HG03571 (cell line): ENCODE data around the gene USP17L30.
"Not testable (repeated sequence)": the region's sequence is repeated elsewhere in the genome, so short reads cannot be mapped to it uniquely, and the experiment has no call there.

ENCODE experiments used
- ATAC-seq: cut with Tn5 transposase; IDR thresholded peaks from one replicate; pipeline ENCODE4 v1.9.1; 2021; ENCODE audit not compliant: unreplicated experiment

USP17L30 gene

GRCh38 chr4:9362829-9363228 lies at the start of gene USP17L30:
TSS of gene USP17L30 (plus strand) at chr4:9363129. CDS start at chr4:9363129, 0 bp downstream.
- ATAC-seq = not testable (repeated sequence)

- not testable (repeated sequence) for ATAC-seq
Measured at GRCh38 chr4:9324191-9324590, 38.7 kb upstream of the USP17L30 start.

GRCh38 chr4:9324865-9325264 lies 38.1 kb upstream of the USP17L30 start, which contains the start of gene USP17L24:
TSS of gene USP17L24 (plus strand) at chr4:9325165. CDS start at chr4:9325165, 0 bp downstream.
- ATAC-seq = not testable (repeated sequence)

GRCh38 chr4:9329611-9330010 lies 33.3 kb upstream of the USP17L30 start, which contains the start of gene USP17L25:
TSS of gene USP17L25 (plus strand) at chr4:9329911. CDS start at chr4:9329911, 0 bp downstream.
- ATAC-seq = not testable (repeated sequence)

- ATAC-seq = not testable (repeated sequence)
Measured at GRCh38 chr4:9334358-9334757, 28.6 kb upstream of the USP17L30 start, which contains the start of gene USP17L26. TSS of gene USP17L26 (plus strand) at chr4:9334658. CDS start at chr4:9334658, 0 bp downstream.

- ATAC-seq = not testable (repeated sequence)
Measured at GRCh38 chr4:9339103-9339502, 23.8 kb upstream of the USP17L30 start, which contains the start of gene USP17L5. TSS of gene USP17L5 (plus strand) at chr4:9339403. CDS start at chr4:9339403, 0 bp downstream.

GRCh38 chr4:9343848-9344247 lies 19.1 kb upstream of the USP17L30 start, which contains the start of gene USP17L27:
TSS of gene USP17L27 (plus strand) at chr4:9344148. CDS start at chr4:9344148, 0 bp downstream.
- ATAC-seq = not testable (repeated sequence)

- ATAC-seq = not testable (repeated sequence)
Measured at GRCh38 chr4:9348593-9348992, 14.3 kb upstream of the USP17L30 start, which contains the start of gene USP17L28. TSS of gene USP17L28 (plus strand) at chr4:9348893. CDS start at chr4:9348893, 0 bp downstream.

GRCh38 chr4:9350866-9351265 lies 12.1 kb upstream of the USP17L30 start:
- ATAC-seq = not testable (repeated sequence)

GRCh38 chr4:9353338-9353737 lies 9.6 kb upstream of the USP17L30 start, which contains the start of gene USP17L29:
TSS of gene USP17L29 (plus strand) at chr4:9353638. CDS start at chr4:9353638, 0 bp downstream.
- not testable (repeated sequence) for ATAC-seq

- ATAC-seq = not testable (repeated sequence)
Measured at GRCh38 chr4:9379881-9380280, 17.0 kb downstream of the USP17L30 start.

GRCh38 chr4:9381012-9381534 lies 18.1 kb downstream of the USP17L30 start:
- ATAC-seq = not testable (repeated sequence)

GRCh38 chr4:9384126-9384525 lies 21.2 kb downstream of the USP17L30 start:
- ATAC-seq = no peak

GRCh38 chr4:9389001-9389400 lies 26.1 kb downstream of the USP17L30 start:
- ATAC-seq = not testable (repeated sequence)

GRCh38 chr4:9405774-9406173 lies 42.8 kb downstream of the USP17L30 start:
- not testable (repeated sequence) for ATAC-seq

- ATAC-seq = not testable (repeated sequence)
Measured at GRCh38 chr4:9406491-9406890, 43.6 kb downstream of the USP17L30 start.

- ATAC-seq = no peak
Measured at GRCh38 chr4:9409793-9410192, 46.9 kb downstream of the USP17L30 start.
